Pancreas (tissue), 10 donors: Measurements from ENCODE around the gene FOXP4. TPM values are rescaled to one million over a fixed set of nuclear protein-coding genes. Genes with fewer than 3 reads are reported as not detected.

ENCODE experiments used
- ATAC-seq, 4 donors: fragments of 200-7000 bp; cut with Tn5 transposase; one replicate each; pipeline versions ENCODE4 v1.8.0 to v1.9.1; 2020; ENCODE audit warnings: mild to moderate bottlenecking in 4 of 4, moderate library complexity in 4 of 4
- DNase-seq, 6 donors: peaks; one replicate each; pipeline ENCODE4 v3.0.0-alpha.2; 2020
- FAIRE-seq: peaks from 2 replicates; lab custom pipeline; 2012; peaks lifted over from hg19 to GRCh38; lab: Jason Lieb, UNC
- H3K27ac ChIP-seq, 4 donors: fragments of 200-600 bp; sonication (generic); 1 replicate in 3 of 4; 2 replicates in 1 of 4; pipeline versions ENCODE4 v1.5.0 to v1.8.0; 2020
- H3K27me3 ChIP-seq, 4 donors: fragments of 200-600 bp; one replicate each; pipeline ENCODE4 v1.8.0; 2021
- H3K36me3 ChIP-seq, 3 donors: fragments of 200-600 bp; sonication (generic) in 1 of 3; one replicate each; pipeline versions ENCODE4 v1.5.0 to v1.8.0; 2020 to 2021
- H3K4me1 ChIP-seq, 3 donors: fragments of 200-600 bp; one replicate each; pipeline ENCODE4 v1.8.0; 2021
- H3K4me3 ChIP-seq, 4 donors: fragments of 200-600 bp; sonication (generic) in 2 of 4; one replicate each; pipeline versions ENCODE4 v1.5.0 to v1.8.0; 2020 to 2021
- H3K9me3 ChIP-seq, 4 donors: fragments of 200-600 bp; one replicate each; pipeline ENCODE4 v1.8.0; 2021
- CTCF ChIP-seq, 4 donors: fragments of 200-600 bp; sonication (generic) in 3 of 4; IDR thresholded peaks; one replicate each; pipeline versions ENCODE4 v1.5.0 to v1.8.0; 2021; ENCODE audit warnings: antibody characterized with exemption in 4 of 4
- WGBS, 2 donors: extraction: QIAGEN DNeasy Blood & Tissue Kit; methylation state at CpG; one replicate each; pipeline ENCODE4 v1.1.7; 2013; 5-methylcytosine and 5-hydroxymethylcytosine counted together
- intact Hi-C, 3 donors: fragments of 100-400 bp; cut with DNase I; formaldehyde crosslinking; loops; one replicate each; pipeline versions ENCODE4 v1.11.1 to v1.14.2; 2022
- polyA plus RNA-seq, 2 donors: library from polyadenylated mRNA; stranded (reverse); fragments of 200-250 nt; gene quantifications; one replicate each; pipeline ENCODE4 v1.2.3, GENCODE V29; 2013
- total RNA-seq, 6 donors: library from RNA; stranded (reverse); fragmentation: NEBNext Ultra II Directional in 4 of 6; extraction: Animal tissue kit (Norgen Biotek cat#: 25700) in 4 of 6; gene quantifications; one replicate each; pipeline versions ENCODE4 v1.2.1 to v1.2.4, GENCODE V29; 2021 to 2023
- donor health status: healthy with polysubstance abuse.
- donor health status: DM: no; HTN: no; CAD: no; lungs with moderate emphysema.
- donor health status: DM: no; HTN: no; CAD: no.
- donor health status: control.
- donor health status: control.
- donor health status: Bipolar disorder and iron deficiency.
- donor health status: DM: yes; HTN: yes; CAD: no.
- donor health status: DM: no; HTN: no; CAD: no.
- donor health status: DM: no; HTN: no; CAD: no.
- donor health status: DM: yes; HTN: yes; CAD: no.

Gene FOXP4
- total and polyA plus RNA-seq, 8 donors: 23.1 to 29.3 (median 26.3) TPM

GRCh38 chr6:41596096-41596685 lies 50.0 kb downstream of the FOXP4 start:
- ATAC-seq (no peak), FAIRE-seq (no peak), DNase-seq (no peak)
- TF ChIP-seq CTCF (IDR thresholded peaks at IDR 0.05): no peak
- Histone ChIP-seq H3K9me3 (no peaks in the 10 kb centered on the region), H3K4me3 (no peak overlapping the region), H3K27ac (no peak overlapping the region), H3K4me1 (no peaks in the 10 kb centered on the region), H3K27me3 (no peaks in the 10 kb centered on the region), H3K36me3 (peaks cover 0 to 30% (median 4%) of the 10 kb centered on the region in 3 donors)
- WGBS, 2 donors: 91% methylated on average over 10 of the region's 10 CpGs
- intact Hi-C loops: no loop called here

GRCh38 chr6:41596807-41597206 lies 50.6 kb downstream of the FOXP4 start:
- Histone ChIP-seq H3K4me1 (no peaks in the 10 kb centered on the region), H3K4me3 (no peak overlapping the region), H3K9me3 (no peaks in the 10 kb centered on the region), H3K27me3 (no peaks in the 10 kb centered on the region), H3K36me3 (peaks cover 0 to 30% (median 0%) of the 10 kb centered on the region in 3 donors), H3K27ac (no peak overlapping the region)
- DNase-seq: peak in 1 of 6 donors; percentile 36
- ATAC-seq: no peak
- no peak for TF ChIP-seq CTCF (IDR thresholded peaks at IDR 0.05)
- FAIRE-seq: no peak
- intact Hi-C loops: no loop called here
- WGBS, 2 donors: 90% methylated on average over 11 of the region's 11 CpGs

- Histone ChIP-seq H3K27ac (no peak overlapping the region), H3K4me3 (no peak overlapping the region), H3K4me1 (no peaks in the 10 kb centered on the region), H3K27me3 (no peaks in the 10 kb centered on the region), H3K9me3 (no peaks in the 10 kb centered on the region), H3K36me3 (peaks cover 0 to 30% (median 0%) of the 10 kb centered on the region in 3 donors)
- intact Hi-C loops: no loop called here
- 85 to 91% methylated on average over 18 to 19 of the region's 19 CpGs for WGBS, 2 donors
- DNase-seq (peak in 2 of 6 donors; percentile 9 to 55), ATAC-seq (no peak), FAIRE-seq (no peak)
- no peak for TF ChIP-seq CTCF (IDR thresholded peaks at IDR 0.05)
These were observed 51.2 kb downstream of the FOXP4 start for GRCh38 chr6:41597246-41598000.

- Histone ChIP-seq H3K27ac (no peak overlapping the region), H3K4me1 (no peaks in the 10 kb centered on the region), H3K27me3 (no peaks in the 10 kb centered on the region), H3K9me3 (no peaks in the 10 kb centered on the region), H3K4me3 (no peak overlapping the region), H3K36me3 (peaks cover 0 to 30% (median 0%) of the 10 kb centered on the region in 3 donors)
- WGBS, 2 donors: 92 to 93% methylated on average over 8 of the region's 8 CpGs
- intact Hi-C loops: no loop called here
- FAIRE-seq (no peak), DNase-seq (no peak), ATAC-seq (no peak)
- TF ChIP-seq CTCF (IDR thresholded peaks at IDR 0.05): no peak
These were observed 52.5 kb downstream of the FOXP4 start for GRCh38 chr6:41598670-41599014.
